Activated naive CD4-positive, alpha-beta T cell (primary cell): ENCODE measurements around the gene IDH3B.
"Not testable (repeated sequence)": the region's sequence is repeated elsewhere in the genome, so short reads cannot be mapped to it uniquely, and the experiment has no call there.

ENCODE experiments used
- DNase-seq, 4 experiments: peaks; one replicate each; lab custom pipeline; 2025; lab: John Stamatoyannopoulos, UW

Gene IDH3B

GRCh38 chr20:2694519-2694918, 30.5 kb upstream of the IDH3B start:
- DNase-seq, result no peak

- no peak for DNase-seq
These were observed 30.0 kb upstream of the IDH3B start for GRCh38 chr20:2694008-2694471.

- peak in 1 of 4 experiments; percentile 47 for DNase-seq
These were observed 29.4 kb upstream of the IDH3B start for GRCh38 chr20:2693286-2694007.

- peak in 1 of 4 experiments; percentile 40 for DNase-seq
These were observed 28.9 kb upstream of the IDH3B start for GRCh38 chr20:2692886-2693285.

GRCh38 chr20:2692036-2692885, 28.2 kb upstream of the IDH3B start, which contains the start of gene EBF4:
EBF4 (plus strand) TSS chr20:2692780; CDS start chr20:2693646, 866 bp downstream.
- DNase-seq, result peak in 1 of 4 experiments; percentile 25

- no peak for DNase-seq
These were observed 27.6 kb upstream of the IDH3B start for GRCh38 chr20:2691663-2692035.

- no peak for DNase-seq
These were observed 27.1 kb upstream of the IDH3B start for GRCh38 chr20:2691127-2691526.

- no peak for DNase-seq
These were observed 26.7 kb upstream of the IDH3B start for GRCh38 chr20:2690718-2691117.

- DNase-seq, result no peak
These were observed 26.2 kb upstream of the IDH3B start for GRCh38 chr20:2690213-2690612.

GRCh38 chr20:2688041-2688591, 24.1 kb upstream of the IDH3B start:
- peak; percentile 38 to 78 (median 60) for DNase-seq

GRCh38 chr20:2687514-2687913, 23.5 kb upstream of the IDH3B start:
- no peak for DNase-seq

- not testable (repeated sequence) for DNase-seq
These were observed 20.8 kb upstream of the IDH3B start for GRCh38 chr20:2684817-2685216.

- DNase-seq, result not testable (repeated sequence)
These were observed 18.0 kb upstream of the IDH3B start for GRCh38 chr20:2682040-2682439.

- DNase-seq, result no peak
These were observed 16.0 kb upstream of the IDH3B start for GRCh38 chr20:2680046-2680445.

- DNase-seq, result no peak
These were observed 9.4 kb upstream of the IDH3B start for GRCh38 chr20:2673453-2673852.

GRCh38 chr20:2672446-2672845, 8.4 kb upstream of the IDH3B start:
- no peak for DNase-seq

- no peak for DNase-seq
These were observed 8.0 kb upstream of the IDH3B start for GRCh38 chr20:2671977-2672376.

- no peak for DNase-seq
These were observed 591 bp downstream of the IDH3B start for GRCh38 chr20:2663364-2663886.

- no peak for DNase-seq
These were observed 4.5 kb downstream of the IDH3B start for GRCh38 chr20:2659547-2659946.

- DNase-seq, result no peak
These were observed 5.3 kb downstream of the IDH3B start for GRCh38 chr20:2658414-2659354.

GRCh38 chr20:2657674-2658073, 6.3 kb downstream of the IDH3B start:
- no peak for DNase-seq
